Loucy (cell line): ENCODE results near the gene LDB3.

Source experiments
- H2AFZ ChIP-seq: fragments of 200-600 bp; sonication (generic); 2 replicates; pipeline ENCODE4 v1.6.0; 2016; ENCODE audit warnings: antibody characterized with exemption, mild to moderate bottlenecking, low read length, moderate library complexity
- H3F3A ChIP-seq: fragments of 200-600 bp; 2 replicates; pipeline ENCODE4 v1.6.0; 2016; ENCODE audit warnings: antibody characterized with exemption, low read depth, mild to moderate bottlenecking
- H3K27me3 ChIP-seq: fragments of 200-600 bp; sonication (generic); 2 replicates; pipeline ENCODE4 v1.6.1; 2014; ENCODE audit warnings: low read length, mild to moderate bottlenecking; ENCODE audit not compliant: insufficient read depth, poor library complexity, severe bottlenecking
- H3K36me3 ChIP-seq: fragments of 200-600 bp; sonication (generic); 2 replicates; pipeline ENCODE4 v1.6.1; 2016; ENCODE audit warnings: low read length; ENCODE audit not compliant: insufficient read depth
- H3K4me1 ChIP-seq: fragments of 200-600 bp; sonication (generic); 2 replicates; pipeline ENCODE4 v1.5.1; 2014; ENCODE audit warnings: low read length, mild to moderate bottlenecking; ENCODE audit not compliant: insufficient read depth, poor library complexity, severe bottlenecking
- H3K4me2 ChIP-seq: fragments of 200-600 bp; sonication (generic); 2 replicates; pipeline ENCODE4 v1.6.0; 2014; ENCODE audit warnings: antibody characterized with exemption, low read length, low read depth, mild to moderate bottlenecking; ENCODE audit not compliant: poor library complexity, severe bottlenecking
- H3K4me3 ChIP-seq: fragments of 200-600 bp; sonication (generic); 2 replicates; pipeline ENCODE4 v1.5.1; 2014; ENCODE audit warnings: low read length, mild to moderate bottlenecking, mixed read lengths; ENCODE audit not compliant: poor library complexity, severe bottlenecking
- H3K79me2 ChIP-seq: fragments of 200-600 bp; sonication (generic); 2 replicates; pipeline ENCODE4 v1.6.1; 2014; ENCODE audit warnings: low read length; ENCODE audit not compliant: insufficient read depth
- H3K9ac ChIP-seq: fragments of 200-600 bp; sonication (generic); 2 replicates; pipeline ENCODE4 v1.6.0; 2014; ENCODE audit warnings: mild to moderate bottlenecking, low read depth, low read length, moderate library complexity; ENCODE audit not compliant: poor library complexity, severe bottlenecking
- H3K9me2 ChIP-seq: fragments of 200-600 bp; sonication (generic); replicated peaks from 2 replicates; pipeline ENCODE4 v1.6.1; 2016; ENCODE audit warnings: low read depth, low read length, mixed read lengths
- H3K9me3 ChIP-seq: fragments of 200-600 bp; sonication (generic); 2 replicates; pipeline ENCODE4 v1.6.1; 2014; ENCODE audit warnings: mild to moderate bottlenecking, antibody characterized with exemption, low read length, low read depth; ENCODE audit not compliant: insufficient read depth
- H4K20me1 ChIP-seq: fragments of 200-600 bp; sonication (generic); 2 replicates; pipeline ENCODE4 v1.6.0; 2014; ENCODE audit warnings: antibody characterized with exemption, low read length, mild to moderate bottlenecking; ENCODE audit not compliant: insufficient read depth, poor library complexity, severe bottlenecking
- CTCF ChIP-seq: fragments of 200-600 bp; sonication (generic); conservative IDR thresholded peaks from 2 replicates; pipeline ENCODE4 v1.5.1; 2014; ENCODE audit warnings: mild to moderate bottlenecking, antibody characterized with exemption, low read length
- EZH2phosphoT487 ChIP-seq: fragments of 200-600 bp; IDR thresholded peaks from 2 replicates; pipeline ENCODE4 v1.6.1; 2018; ENCODE audit warnings: antibody characterized with exemption, mild to moderate bottlenecking, moderate library complexity, borderline replicate concordance

The LDB3 gene

GRCh38 chr10:86685893-86686632, 17.8 kb downstream of the LDB3 start:
- no peak overlapping the region for H3K4me3 ChIP-seq
- no peak overlapping the region for H3K9ac ChIP-seq
- H3K4me2 ChIP-seq = no peak overlapping the region
- no peak for TF ChIP-seq EZH2phosphoT487
- no peak for TF ChIP-seq CTCF
- no peaks in the 10 kb centered on the region for H4K20me1 ChIP-seq
- H3K4me1 ChIP-seq = no peaks in the 10 kb centered on the region
- no peaks in the 10 kb centered on the region for H3K79me2 ChIP-seq
- H3K9me2 ChIP-seq = no peaks in the 10 kb centered on the region
- H3K36me3 ChIP-seq = no peaks in the 10 kb centered on the region
- no peaks in the 10 kb centered on the region for H3K27me3 ChIP-seq
- H3F3A ChIP-seq = no peaks in the 10 kb centered on the region
- no peak overlapping the region for H2AFZ ChIP-seq
- H3K9me3 ChIP-seq = no peaks in the 10 kb centered on the region

- H3K9me2 ChIP-seq = no peaks in the 10 kb centered on the region
- H3K9ac ChIP-seq = no peak overlapping the region
- no peaks in the 10 kb centered on the region for H3K9me3 ChIP-seq
- no peak overlapping the region for H2AFZ ChIP-seq
- no peaks in the 10 kb centered on the region for H3K4me1 ChIP-seq
- H3K27me3 ChIP-seq = no peaks in the 10 kb centered on the region
- TF ChIP-seq EZH2phosphoT487 (no peak), CTCF (no peak)
- H3K36me3 ChIP-seq = no peaks in the 10 kb centered on the region
- H3F3A ChIP-seq = no peaks in the 10 kb centered on the region
- no peak overlapping the region for H3K4me2 ChIP-seq
- no peaks in the 10 kb centered on the region for H3K79me2 ChIP-seq
- no peaks in the 10 kb centered on the region for H4K20me1 ChIP-seq
- no peak overlapping the region for H3K4me3 ChIP-seq
Observed at GRCh38 chr10:86686972-86687371, 18.7 kb downstream of the LDB3 start.

- Histone ChIP-seq H3K9me3 (no peaks in the 10 kb centered on the region), H3K4me3 (no peak overlapping the region), H4K20me1 (no peaks in the 10 kb centered on the region), H3K4me2 (no peak overlapping the region), H3K9me2 (no peaks in the 10 kb centered on the region), H3K27me3 (no peaks in the 10 kb centered on the region), H3K36me3 (no peaks in the 10 kb centered on the region), H3K9ac (no peak overlapping the region), H3F3A (no peaks in the 10 kb centered on the region), H2AFZ (no peak overlapping the region), H3K4me1 (no peaks in the 10 kb centered on the region), H3K79me2 (no peaks in the 10 kb centered on the region)
- TF ChIP-seq CTCF (no peak), EZH2phosphoT487 (no peak)
Observed at GRCh38 chr10:86687750-86688149, 19.4 kb downstream of the LDB3 start.
